GM21390 (cell line): ENCODE results near the gene FYB1.

Experiments
- ATAC-seq: cut with Tn5 transposase; IDR thresholded peaks from one replicate; pipeline ENCODE4 v1.9.1; 2021; ENCODE audit not compliant: unreplicated experiment

Gene FYB1

DNA sequence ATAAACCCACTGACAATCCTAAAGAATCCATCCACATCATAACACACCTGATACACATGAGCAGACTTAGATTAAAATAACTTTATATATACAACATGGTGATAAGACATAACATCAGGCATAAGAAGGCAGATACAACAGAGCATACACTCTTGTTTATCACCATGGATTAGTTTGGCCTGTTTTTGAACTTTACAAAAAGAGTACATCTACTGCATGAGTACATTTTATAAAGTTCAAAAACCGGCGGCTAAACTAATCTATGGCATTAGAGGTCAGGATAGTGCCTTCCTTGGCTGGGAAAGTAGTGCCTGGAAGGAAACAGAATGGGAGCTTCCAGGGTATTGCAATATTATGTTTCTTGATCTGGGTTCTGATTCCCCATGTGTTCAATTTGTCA, 160.3 kb downstream of the FYB1 start:
- ATAC-seq = no peak

DNA sequence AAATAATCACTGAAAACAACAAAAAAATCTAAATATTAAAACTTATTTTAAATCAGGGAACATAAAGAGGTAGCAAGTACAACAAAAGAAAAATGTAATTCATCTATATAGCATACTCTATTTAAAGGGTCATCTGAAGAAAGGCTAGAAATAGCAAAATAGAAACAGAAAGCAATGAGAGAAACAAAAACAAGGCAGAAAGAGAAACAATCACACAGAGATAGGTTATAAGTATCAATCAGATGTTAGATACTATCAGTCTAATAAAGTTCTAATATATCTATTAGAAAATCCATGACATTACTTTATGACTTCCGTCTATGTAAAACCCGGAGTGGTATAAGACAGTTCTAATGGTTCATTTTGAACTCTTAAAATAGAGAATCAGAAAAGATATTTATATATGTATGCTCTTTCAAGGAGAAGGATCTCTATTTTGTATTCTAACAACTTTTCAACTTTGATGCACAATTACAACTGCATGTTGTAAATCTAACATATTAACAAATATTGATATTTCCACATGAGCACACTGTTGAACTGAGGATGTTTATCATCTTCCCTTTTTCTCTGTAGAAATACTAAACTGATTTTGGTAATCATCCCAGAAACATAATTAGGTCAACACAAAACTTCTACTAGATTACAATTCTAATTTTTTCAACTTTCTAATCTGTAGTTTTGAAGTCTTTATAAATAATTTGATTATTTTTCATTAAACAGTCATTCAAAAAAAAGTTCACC, 161.0 kb downstream of the FYB1 start:
- peak; percentile 87 for ATAC-seq

DNA sequence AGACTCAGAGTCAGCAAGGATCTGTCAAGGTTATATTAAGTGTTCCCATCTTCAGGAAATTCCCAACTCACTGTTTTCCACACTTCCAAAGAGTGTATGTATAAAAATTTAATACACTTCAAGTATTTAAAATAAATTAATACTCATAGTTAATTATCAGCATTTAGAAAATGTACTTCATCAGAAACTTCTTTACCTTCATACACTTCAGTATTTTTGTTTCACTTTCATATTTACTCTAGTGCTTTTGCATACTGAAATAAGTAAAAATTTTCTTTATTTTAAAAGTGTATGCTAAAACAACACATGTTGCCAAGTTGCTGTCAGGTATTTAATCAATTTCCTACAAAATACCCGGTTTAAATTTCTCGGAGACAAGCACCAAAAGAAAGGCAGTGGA, 161.6 kb downstream of the FYB1 start:
- peak; percentile 53 for ATAC-seq

DNA sequence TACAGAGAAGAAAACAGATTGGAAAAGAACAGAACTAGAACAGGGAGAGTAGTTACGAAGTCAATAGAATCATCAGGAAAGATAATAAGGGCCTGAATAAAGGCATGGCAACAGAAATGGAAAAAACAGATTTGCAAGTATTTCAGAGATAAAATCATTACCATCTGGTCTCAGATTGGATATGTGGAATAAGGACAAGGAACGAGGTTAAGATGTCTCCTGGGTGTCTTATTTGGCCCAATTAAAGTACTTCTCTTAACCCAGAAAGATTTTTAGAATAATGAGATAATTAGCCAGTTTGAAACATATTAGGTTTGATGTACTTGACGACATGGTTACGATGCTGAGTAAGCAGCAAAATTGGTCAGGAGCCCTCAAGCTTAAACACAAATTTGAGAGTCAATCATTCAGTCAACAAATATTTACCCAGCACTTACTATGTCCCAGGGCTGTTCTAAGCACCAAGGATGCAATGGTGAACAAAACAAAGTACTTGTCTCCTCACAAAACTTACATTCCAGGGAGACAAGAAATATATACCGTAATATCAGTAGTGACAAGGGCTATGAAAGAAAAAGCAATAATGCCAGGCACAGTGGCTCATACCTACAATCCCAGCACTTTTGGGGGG, 163.5 kb downstream of the FYB1 start:
- no peak for ATAC-seq
